Heart left ventricle (tissue), 16 donors: ENCODE measurements around the gene SFMBT2. TPM values are rescaled to one million over a fixed set of nuclear protein-coding genes. Genes with fewer than 3 reads are reported as not detected.

Experiments used
- ATAC-seq, 4 donors: fragments of 200-7000 bp; cut with Tn5 transposase; one replicate each; pipeline ENCODE4 v1.9.1; 2020 to 2022; ENCODE audit warnings: moderate library complexity in 4 of 4, mild to moderate bottlenecking in 3 of 4, moderate number of reproducible peaks in 1 of 4
- DNase-seq, 5 donors: peaks; one replicate each; pipeline ENCODE4 v3.0.0-alpha.2; 2020
- H3K27ac ChIP-seq, 12 donors: fragments of 200-600 bp; sonication (generic) in 4 of 12; one replicate each; pipeline versions ENCODE4 v1.5.0 to v1.8.0; 2016 to 2022; ENCODE audit warnings: mild to moderate bottlenecking in 2 of 12
- H3K27me3 ChIP-seq, 9 donors: fragments of 200-600 bp; sonication (generic) in 2 of 9; one replicate each; pipeline versions ENCODE4 v1.5.1 to v1.8.0; 2016 to 2022; ENCODE audit warnings: mild to moderate bottlenecking in 3 of 9
- H3K36me3 ChIP-seq, 9 donors: fragments of 200-600 bp; sonication (generic) in 2 of 9; one replicate each; pipeline versions ENCODE4 v1.5.0 to v1.8.0; 2018 to 2022; ENCODE audit warnings: mild to moderate bottlenecking in 2 of 9
- H3K4me1 ChIP-seq, 12 donors: fragments of 200-600 bp; sonication (generic) in 4 of 12; one replicate each; pipeline versions ENCODE4 v1.5.0 to v1.8.0; 2016 to 2022; ENCODE audit warnings: mild to moderate bottlenecking in 3 of 12
- H3K4me3 ChIP-seq, 12 donors: fragments of 200-600 bp; sonication (generic) in 4 of 12; one replicate each; pipeline versions ENCODE4 v1.5.0 to v1.8.0; 2017 to 2022; ENCODE audit warnings: mild to moderate bottlenecking in 9 of 12, moderate library complexity in 4 of 12
- H3K9me3 ChIP-seq, 12 donors: fragments of 200-600 bp; sonication (generic) in 4 of 12; one replicate each; pipeline versions ENCODE4 v1.5.0 to v1.8.0; 2016 to 2022; ENCODE audit warnings: mild to moderate bottlenecking in 1 of 12
- POLR2A ChIP-seq, 2 donors: fragments of 450-650 bp; IDR thresholded peaks; one replicate each; pipeline ENCODE4 v1.6.1; 2017; ENCODE audit warnings: antibody characterized with exemption in 2 of 2, mild to moderate bottlenecking in 2 of 2, moderate library complexity in 2 of 2
- WGBS, 4 donors: extraction: QIAGEN DNeasy Blood & Tissue Kit in 2 of 4; methylation state at CpG; one replicate each; pipeline versions ENCODE4 v1.1.5 to v1.1.7; 2013 to 2018; 5-methylcytosine and 5-hydroxymethylcytosine counted together
- intact Hi-C, 10 donors: fragments of 100-400 bp; cut with DNase I; formaldehyde crosslinking; loops; one replicate each; pipeline versions ENCODE4 v1.11.1 to v1.14.2; 2022
- polyA plus RNA-seq, 2 donors: library from polyadenylated mRNA; stranded (reverse); fragments of 200-250 nt; gene quantifications; one replicate each; pipeline ENCODE4 v1.2.3, GENCODE V29; 2013
- total RNA-seq, 9 donors: library from RNA; depleted of rRNA in 2 of 9; stranded (reverse); fragments of >200 nt in 2 of 9; fragmentation: NEBNext Ultra II Directional in 3 of 9; extraction: Animal tissue kit (Norgen Biotek cat#: 25700) in 3 of 9; gene quantifications; one replicate each; pipeline versions ENCODE4 v1.1.0 to v1.2.4, GENCODE V29; 2016 to 2023
- TF ChIP-seq, protein P1 (sequence below), 12 donors: fragments of 200-600 bp; sonication (generic) in 4 of 12; IDR thresholded peaks; one replicate each; pipeline versions ENCODE4 v1.5.0 to v1.8.0; 2018 to 2022; ENCODE audit warnings: antibody characterized with exemption in 12 of 12, mild to moderate bottlenecking in 5 of 12
- donor health status: ischemic (EF 13 %, LVEDD 7.1; RV severe dilation, severe dysfunction).
- donor health status: healthy with polysubstance abuse.
- donor health status: DM: no; HTN: yes; CAD: no.
- donor health status: DM: no; HTN: no; CAD: no.
- donor health status: ischemic (EF 25% LVEDD 6.9; RV normal size, moderate dysfunction).
- donor health status: ischemic (EF 25% LVEDD 5.7; RV mildly dilated, moderate dysfunction).
- donor health status: healthy.
- donor health status: DM: yes; HTN: yes; CAD: no.
- donor health status: ischemic (EF 35%, LVEDD 5.7; RV mildly dilated, moderate dysfunction).
- donor health status: nonischemic (EF 11% LVEDD 7.7; RV severe dilation, severe dysfunction).
- donor health status: DM: yes; HTN: yes; CAD: no.
- donor health status: PGD.
- donor health status: ischemic (EF 29% LVEDD 5.4; RV normal size, mild dysfunction).
- donor health status: nonischemic (EF 23%, LVEDD 6.1; RV moderate dilation, normal function).

Gene SFMBT2
- total and polyA plus RNA-seq, 11 donors, result 2.6 to 25.8 (median 9.6) TPM

DNA sequence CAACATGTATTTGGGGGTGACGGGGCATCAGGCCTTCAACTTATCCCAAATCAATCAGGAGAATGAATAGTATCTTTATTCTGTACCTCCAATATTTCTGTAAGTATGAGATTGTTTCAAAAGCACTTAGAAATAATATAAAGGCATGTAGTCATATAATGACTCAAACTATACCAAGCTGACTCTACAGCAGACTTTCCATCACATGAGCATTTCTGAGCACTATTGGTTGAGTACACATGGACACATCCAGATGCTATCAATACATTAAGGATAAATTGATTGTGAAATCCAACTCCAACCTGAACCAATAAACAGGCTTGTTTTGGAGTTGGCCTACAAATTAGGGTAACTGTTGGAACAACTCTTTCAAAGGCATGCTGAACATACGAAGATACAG lies 229.4 kb downstream of the SFMBT2 start:
- Histone ChIP-seq H3K27me3 (no peaks in the 10 kb centered on the region), H3K4me3 (no peak overlapping the region), H3K36me3 (peaks cover 0 to 35% (median 22%) of the 10 kb centered on the region in 9 donors), H3K9me3 (no peaks in the 10 kb centered on the region), H3K27ac (no peak overlapping the region), H3K4me1 (peaks cover 0 to 31% (median 0%) of the 10 kb centered on the region in 12 donors)
- intact Hi-C loops, result no loop called here
- no peak for ATAC-seq
- no peak for DNase-seq
- TF ChIP-seq, protein P1, sequence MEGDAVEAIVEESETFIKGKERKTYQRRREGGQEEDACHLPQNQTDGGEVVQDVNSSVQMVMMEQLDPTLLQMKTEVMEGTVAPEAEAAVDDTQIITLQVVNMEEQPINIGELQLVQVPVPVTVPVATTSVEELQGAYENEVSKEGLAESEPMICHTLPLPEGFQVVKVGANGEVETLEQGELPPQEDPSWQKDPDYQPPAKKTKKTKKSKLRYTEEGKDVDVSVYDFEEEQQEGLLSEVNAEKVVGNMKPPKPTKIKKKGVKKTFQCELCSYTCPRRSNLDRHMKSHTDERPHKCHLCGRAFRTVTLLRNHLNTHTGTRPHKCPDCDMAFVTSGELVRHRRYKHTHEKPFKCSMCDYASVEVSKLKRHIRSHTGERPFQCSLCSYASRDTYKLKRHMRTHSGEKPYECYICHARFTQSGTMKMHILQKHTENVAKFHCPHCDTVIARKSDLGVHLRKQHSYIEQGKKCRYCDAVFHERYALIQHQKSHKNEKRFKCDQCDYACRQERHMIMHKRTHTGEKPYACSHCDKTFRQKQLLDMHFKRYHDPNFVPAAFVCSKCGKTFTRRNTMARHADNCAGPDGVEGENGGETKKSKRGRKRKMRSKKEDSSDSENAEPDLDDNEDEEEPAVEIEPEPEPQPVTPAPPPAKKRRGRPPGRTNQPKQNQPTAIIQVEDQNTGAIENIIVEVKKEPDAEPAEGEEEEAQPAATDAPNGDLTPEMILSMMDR (IDR thresholded peaks at IDR 0.05), result no peak
- TF ChIP-seq POLR2A (IDR thresholded peaks at IDR 0.05), result no peak
- WGBS, 4 donors, result 95 to 98% (median 97%) methylated on average over 2 of the region's 2 CpGs

GRCh38 chr10:7179536-7179935 lies 231.3 kb downstream of the SFMBT2 start:
- no peak for DNase-seq
- TF ChIP-seq, protein P1 (IDR thresholded peaks at IDR 0.05), result no peak
- no peak for TF ChIP-seq POLR2A (IDR thresholded peaks at IDR 0.05)
- no peak for ATAC-seq
- WGBS, 4 donors, result 85 to 88% (median 88%) methylated on average over 12 of the region's 12 CpGs
- intact Hi-C loops, result no loop called here
- Histone ChIP-seq H3K9me3 (no peaks in the 10 kb centered on the region), H3K27me3 (no peaks in the 10 kb centered on the region), H3K36me3 (peaks cover 0 to 50% (median 31%) of the 10 kb centered on the region in 9 donors), H3K4me1 (peaks cover 0 to 18% (median 0%) of the 10 kb centered on the region in 12 donors), H3K27ac (no peak overlapping the region), H3K4me3 (no peak overlapping the region)

DNA sequence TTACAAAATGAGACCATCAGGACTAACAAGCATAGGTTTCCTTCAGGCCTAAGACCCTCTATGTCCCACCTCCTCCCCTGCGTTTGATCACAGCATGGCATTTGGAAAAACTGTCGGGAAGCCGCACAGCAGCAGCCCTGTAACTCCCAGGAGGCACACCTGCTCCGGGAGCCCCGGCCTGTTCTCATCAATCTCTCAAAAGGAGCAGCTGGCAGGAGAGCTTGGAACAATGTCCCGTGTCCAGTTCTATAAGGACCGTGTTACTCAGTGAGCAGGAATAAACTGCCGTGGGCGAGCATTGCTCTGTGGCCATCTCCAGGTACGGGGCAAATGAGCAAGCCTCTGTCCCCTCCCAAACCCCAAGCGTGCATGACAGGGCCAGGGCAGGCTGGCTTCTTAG lies 236.9 kb downstream of the SFMBT2 start:
- Histone ChIP-seq H3K4me1 (peaks cover 0 to 8% (median 0%) of the 10 kb centered on the region in 12 donors), H3K27me3 (no peaks in the 10 kb centered on the region), H3K36me3 (peaks cover 0 to 90% (median 71%) of the 10 kb centered on the region in 9 donors), H3K4me3 (no peak overlapping the region), H3K27ac (no peak overlapping the region), H3K9me3 (no peaks in the 10 kb centered on the region)
- WGBS, 4 donors, result 94 to 97% (median 96%) methylated on average over 10 to 11 of the region's 11 CpGs
- ATAC-seq (no peak), DNase-seq (no peak)
- TF ChIP-seq, protein P1 (IDR thresholded peaks at IDR 0.05), result no peak
- no peak for TF ChIP-seq POLR2A (IDR thresholded peaks at IDR 0.05)
- intact Hi-C loops, result no loop called here

DNA sequence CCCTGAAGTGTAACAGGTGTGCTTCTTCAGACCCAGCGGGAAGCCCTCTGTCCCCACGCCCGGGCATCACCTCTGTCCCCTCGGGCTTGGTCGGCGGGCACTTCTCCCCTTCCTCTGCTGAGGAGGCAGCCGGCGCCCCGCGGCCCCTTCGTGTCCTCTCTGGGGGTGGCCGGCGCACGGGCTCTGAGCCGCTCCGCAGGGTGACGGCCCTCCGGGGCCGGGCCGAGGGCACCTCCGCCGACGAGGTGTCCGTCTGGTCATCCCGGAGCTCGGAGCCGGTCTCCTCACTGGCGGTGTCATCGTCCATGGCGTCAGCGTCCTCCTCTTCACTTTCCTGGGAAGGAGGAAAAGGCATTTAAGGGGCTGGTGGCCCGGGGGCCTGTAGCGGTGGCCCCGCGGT lies 239.0 kb downstream of the SFMBT2 start:
- TF ChIP-seq, protein P1 (IDR thresholded peaks at IDR 0.05), result no peak
- TF ChIP-seq POLR2A (IDR thresholded peaks at IDR 0.05), result no peak
- no peak for ATAC-seq
- H3K4me1 ChIP-seq, result peaks cover 0 to 8% (median 0%) of the 10 kb centered on the region in 12 donors

More for the DNA sequence above, 239.0 kb downstream of the SFMBT2 start:
- Histone ChIP-seq H3K9me3 (no peaks in the 10 kb centered on the region), H3K27ac (no peak overlapping the region), H3K36me3 (peaks cover 0 to 96% (median 81%) of the 10 kb centered on the region in 9 donors), H3K4me3 (no peak overlapping the region), H3K27me3 (no peaks in the 10 kb centered on the region)
- intact Hi-C loops, result no loop called here
- no peak for DNase-seq
- 96 to 98% (median 97%) methylated on average over 16 to 35 of the region's 35 CpGs for WGBS, 4 donors
